ENCODE measurements around the gene OR4B1.

DNA sequence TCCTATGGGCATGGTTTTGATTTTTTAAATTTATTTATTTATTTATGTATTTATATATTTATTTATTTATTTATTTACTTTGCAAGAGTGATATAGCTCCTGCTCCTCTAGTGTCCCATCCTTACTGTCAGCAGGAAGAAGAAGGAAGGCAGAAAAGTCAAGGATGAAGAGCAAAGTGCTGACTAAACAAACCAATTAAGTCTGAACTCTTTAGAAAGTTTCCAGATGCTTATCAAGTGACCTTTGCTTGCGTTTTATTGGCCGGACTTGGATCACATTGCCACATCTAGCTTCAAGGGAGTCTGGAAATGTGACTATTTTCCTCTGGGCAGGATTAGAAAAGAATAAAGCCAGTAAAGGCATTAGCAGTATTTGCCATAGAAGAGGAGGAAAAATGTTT is 8.7 kb upstream of the OR4B1 start:
- TF ChIP-seq, protein P1, sequence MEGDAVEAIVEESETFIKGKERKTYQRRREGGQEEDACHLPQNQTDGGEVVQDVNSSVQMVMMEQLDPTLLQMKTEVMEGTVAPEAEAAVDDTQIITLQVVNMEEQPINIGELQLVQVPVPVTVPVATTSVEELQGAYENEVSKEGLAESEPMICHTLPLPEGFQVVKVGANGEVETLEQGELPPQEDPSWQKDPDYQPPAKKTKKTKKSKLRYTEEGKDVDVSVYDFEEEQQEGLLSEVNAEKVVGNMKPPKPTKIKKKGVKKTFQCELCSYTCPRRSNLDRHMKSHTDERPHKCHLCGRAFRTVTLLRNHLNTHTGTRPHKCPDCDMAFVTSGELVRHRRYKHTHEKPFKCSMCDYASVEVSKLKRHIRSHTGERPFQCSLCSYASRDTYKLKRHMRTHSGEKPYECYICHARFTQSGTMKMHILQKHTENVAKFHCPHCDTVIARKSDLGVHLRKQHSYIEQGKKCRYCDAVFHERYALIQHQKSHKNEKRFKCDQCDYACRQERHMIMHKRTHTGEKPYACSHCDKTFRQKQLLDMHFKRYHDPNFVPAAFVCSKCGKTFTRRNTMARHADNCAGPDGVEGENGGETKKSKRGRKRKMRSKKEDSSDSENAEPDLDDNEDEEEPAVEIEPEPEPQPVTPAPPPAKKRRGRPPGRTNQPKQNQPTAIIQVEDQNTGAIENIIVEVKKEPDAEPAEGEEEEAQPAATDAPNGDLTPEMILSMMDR (IDR thresholded peaks at IDR 0.05; ENCODE audit: low read length) = no peak
- TF ChIP-seq EZH2 (IDR thresholded peaks at IDR 0.05; ENCODE audit: borderline replicate concordance, low read length) = no peak
